GM23248 (cell line): Measurements from ENCODE around the gene RNF8. TPM values are rescaled to one million over a fixed set of nuclear protein-coding genes. Genes with fewer than 3 reads are reported as not detected.
"Not testable (repeated sequence)": the region's sequence is repeated elsewhere in the genome, so short reads cannot be mapped to it uniquely, and the experiment has no call there.

Source experiments
- DNase-seq: peaks from one replicate; pipeline ENCODE4 v3.0.0-alpha.2; 2015
- H2AFZ ChIP-seq: fragments of 200-600 bp; sonication (generic); 2 replicates; pipeline ENCODE4 v1.6.1; 2016; ENCODE audit warnings: antibody characterized with exemption
- H3F3A ChIP-seq: fragments of 200-600 bp; sonication (generic); 2 replicates; pipeline ENCODE4 v1.6.1; 2016; ENCODE audit warnings: mild to moderate bottlenecking, antibody characterized with exemption, mixed run types; ENCODE audit not compliant: insufficient read depth
- H3K27ac ChIP-seq: fragments of 200-600 bp; sonication (generic); 2 replicates; pipeline ENCODE4 v1.5.1; 2016; ENCODE audit warnings: mild to moderate bottlenecking
- H3K27me3 ChIP-seq: fragments of 200-600 bp; sonication (generic); replicated peaks from 2 replicates; pipeline ENCODE4 v1.6.1; 2016; ENCODE audit warnings: mild to moderate bottlenecking; ENCODE audit not compliant: insufficient read depth
- H3K36me3 ChIP-seq: fragments of 200-600 bp; sonication (generic); 2 replicates; pipeline ENCODE4 v1.6.1; 2016; ENCODE audit warnings: low read depth, mild to moderate bottlenecking
- H3K4me1 ChIP-seq: fragments of 200-600 bp; sonication (generic); 2 replicates; pipeline ENCODE4 v1.6.1; 2016; ENCODE audit warnings: mild to moderate bottlenecking; ENCODE audit not compliant: insufficient read depth
- H3K4me2 ChIP-seq: fragments of 200-600 bp; sonication (generic); one replicate; pipeline ENCODE4 v1.6.1; 2016; ENCODE audit warnings: mild to moderate bottlenecking; ENCODE audit not compliant: unreplicated experiment
- H3K4me3 ChIP-seq: fragments of 200-600 bp; sonication (generic); 2 replicates; pipeline ENCODE4 v1.5.1; 2016; ENCODE audit warnings: mild to moderate bottlenecking
- H3K79me2 ChIP-seq: fragments of 200-600 bp; sonication (generic); 2 replicates; pipeline ENCODE4 v1.6.1; 2016; ENCODE audit warnings: mild to moderate bottlenecking; ENCODE audit not compliant: insufficient read depth
- H3K9ac ChIP-seq: fragments of 200-600 bp; sonication (generic); 2 replicates; pipeline ENCODE4 v1.6.1; 2016; ENCODE audit warnings: mild to moderate bottlenecking
- H3K9me2 ChIP-seq: fragments of 200-600 bp; sonication (generic); 2 replicates; pipeline ENCODE4 v1.6.1; 2016; ENCODE audit warnings: mixed run types, mild to moderate bottlenecking, moderate library complexity; ENCODE audit not compliant: insufficient read depth
- H3K9me3 ChIP-seq: fragments of 200-600 bp; sonication (generic); one replicate; pipeline ENCODE4 v1.6.1; 2017; ENCODE audit warnings: low read depth
- H4K20me1 ChIP-seq: fragments of 200-600 bp; sonication (generic); 2 replicates; pipeline ENCODE4 v1.6.0; 2016; ENCODE audit not compliant: insufficient read depth
- EZH2 ChIP-seq: fragments of 200-600 bp; sonication (generic); IDR thresholded peaks from 2 replicates; pipeline ENCODE4 v1.6.1; 2018; ENCODE audit warnings: antibody characterized with exemption, mild to moderate bottlenecking; ENCODE audit not compliant: insufficient read depth, poor library complexity, severe bottlenecking
- EZH2phosphoT487 ChIP-seq: fragments of 200-600 bp; sonication (generic); IDR thresholded peaks from 2 replicates; pipeline ENCODE4 v1.6.1; 2018; ENCODE audit warnings: antibody characterized with exemption, moderate library complexity, mild to moderate bottlenecking, low read depth; ENCODE audit not compliant: insufficient read depth
- WGBS, 2 experiments: methylation state at CpG; one replicate each; pipeline ENCODE4 v1.1.6; 2015 to 2017; ENCODE audit warnings: low lambda C conversion rate in 2 of 2, low coverage in 1 of 2; ENCODE audit errors: missing lambda C conversion rate in 2 of 2; 5-methylcytosine and 5-hydroxymethylcytosine counted together
- in situ Hi-C: fragments of 300-500 bp; cut with MboI; formaldehyde crosslinking; loops from 2 replicates; pipeline ENCODE4 v1.15.0; 2020
- polyA plus RNA-seq: library from polyadenylated mRNA; unstranded; fragments of >200 nt; fragmentation: Nextera tagmentation; extraction: Ambion mirVana; gene quantifications from 2 replicates; pipeline ENCODE4 v1.2.1, GENCODE V29; 2016
- total RNA-seq: library from RNA; depleted of rRNA; stranded (reverse); fragments of >200 nt; shearing (Covaris generic); gene quantifications from 2 replicates; pipeline ENCODE4 v1.2.3, GENCODE V29; 2014

Gene RNF8
- total and polyA plus RNA-seq, 2 experiments from 2014 or later: 19.3 to 34.2 TPM

GRCh38 chr6:37324131-37325033 lies 29.4 kb upstream of the RNF8 start:
- Histone ChIP-seq H3K9me3 (no peaks in the 10 kb centered on the region), H3K9me2 (no peaks in the 10 kb centered on the region), H3K79me2 (no peaks in the 10 kb centered on the region), H2AFZ (no peak overlapping the region), H3K4me3 (no peak overlapping the region), H3K4me1 (peaks cover 28% of the 10 kb centered on the region), H3K27ac (peak overlapping the region; percentile 56), H3K27me3 (no peaks in the 10 kb centered on the region), H3F3A (peaks cover 22% of the 10 kb centered on the region), H3K4me2 (peak overlapping the region; percentile 39), H3K9ac (0 out of 2 replicates have a peak overlapping the region, but pooled peaks have one; percentile 4), H3K36me3 (peaks cover 5% of the 10 kb centered on the region; the same call in 1 of the 2 replicates), H4K20me1 (no peaks in the 10 kb centered on the region)
- TF ChIP-seq EZH2phosphoT487 (no peak), EZH2 (no peak)
- in situ Hi-C loops: no loop called here
- 36 to 37% methylated on average over 4 of the region's 4 CpGs for WGBS, 2 experiments
- DNase-seq: peak; percentile 86

GRCh38 chr6:37330345-37330744 lies 23.4 kb upstream of the RNF8 start:
- H3K9ac ChIP-seq, H3K27me3 ChIP-seq, DNase-seq, H3K79me2 ChIP-seq, H3K9me2 ChIP-seq, H3F3A ChIP-seq, H3K4me3 ChIP-seq, H3K9me3 ChIP-seq, in situ Hi-C loops, H4K20me1 ChIP-seq, H3K4me1 ChIP-seq, H3K27ac ChIP-seq, H2AFZ ChIP-seq, H3K4me2 ChIP-seq: not testable (repeated sequence)
- 94 to 96% methylated on average over 10 of the region's 10 CpGs for WGBS, 2 experiments
- peaks cover 13% of the 10 kb centered on the region for H3K36me3 ChIP-seq

- Histone ChIP-seq H3K4me1 (no peaks in the 10 kb centered on the region), H3K9me2 (no peaks in the 10 kb centered on the region), H3K4me3 (no peak overlapping the region), H3K27ac (no peak overlapping the region), H3K27me3 (no peaks in the 10 kb centered on the region), H4K20me1 (no peaks in the 10 kb centered on the region), H3F3A (no peaks in the 10 kb centered on the region), H3K79me2 (no peaks in the 10 kb centered on the region), H3K9me3 (no peaks in the 10 kb centered on the region), H3K4me2 (no peak overlapping the region), H2AFZ (no peak overlapping the region), H3K9ac (no peak overlapping the region), H3K36me3 (peaks cover 13% of the 10 kb centered on the region)
- no peak for DNase-seq
- TF ChIP-seq EZH2: no peak
- TF ChIP-seq EZH2phosphoT487: no peak
- in situ Hi-C loops: no loop called here
- WGBS, 2 experiments: 94 to 96% methylated on average over 13 of the region's 13 CpGs
Measured at GRCh38 chr6:37331047-37331446, 22.7 kb upstream of the RNF8 start.

GRCh38 chr6:37332894-37333293 lies 20.9 kb upstream of the RNF8 start:
- peaks cover 13% of the 10 kb centered on the region for H3K36me3 ChIP-seq
- H3K27ac ChIP-seq: no peak overlapping the region
- no peaks in the 10 kb centered on the region for H3F3A ChIP-seq
- no peaks in the 10 kb centered on the region for H3K9me3 ChIP-seq
- no peak overlapping the region for H3K4me3 ChIP-seq
- H3K9me2 ChIP-seq: no peaks in the 10 kb centered on the region
- no peaks in the 10 kb centered on the region for H3K79me2 ChIP-seq
- H3K27me3 ChIP-seq: no peaks in the 10 kb centered on the region
- no peak overlapping the region for H3K4me2 ChIP-seq
- WGBS, 2 experiments: 93 to 97% methylated on average over 1 of the region's 1 CpG
- H3K4me1 ChIP-seq: no peaks in the 10 kb centered on the region
- no peak for DNase-seq
- TF ChIP-seq EZH2phosphoT487: no peak
- no peak for TF ChIP-seq EZH2
- no peaks in the 10 kb centered on the region for H4K20me1 ChIP-seq
- in situ Hi-C loops: no loop called here
- H3K9ac ChIP-seq: no peak overlapping the region
- no peak overlapping the region for H2AFZ ChIP-seq
